Activated naive CD8-positive, alpha-beta T cell treated with anti-CD3 and anti-CD28 coated beads, Interleukin-2, amount 50 U/mL, for 16 hours (primary cell): ENCODE results near the gene TNFAIP1.
"Not testable (repeated sequence)": the region's sequence is repeated elsewhere in the genome, so short reads cannot be mapped to it uniquely, and the experiment has no call there.

Experiments
- DNase-seq: peaks from one replicate; pipeline ENCODE4 v3.0.0-alpha.2; 2020; ENCODE audit warnings: low read depth, low spot score

Gene TNFAIP1

GRCh38 chr17:28335201-28335958 lies at the start of gene TNFAIP1, which contains the start of gene IFT20:
Gene TNFAIP1 (plus strand): TSS chr17:28335761. CDS start chr17:28339522, 3,761 bp downstream.
Gene IFT20 (minus strand): TSS chr17:28335472. CDS start chr17:28331985, 3,487 bp downstream.
- DNase-seq = peak; percentile 95

GRCh38 chr17:28285965-28286364 lies 49.6 kb upstream of the TNFAIP1 start:
- DNase-seq = no peak

- no peak for DNase-seq
Observed at GRCh38 chr17:28290703-28291102, 44.9 kb upstream of the TNFAIP1 start.

GRCh38 chr17:28291780-28292330 lies 43.7 kb upstream of the TNFAIP1 start:
- DNase-seq = no peak

GRCh38 chr17:28292878-28293277 lies 42.7 kb upstream of the TNFAIP1 start:
- DNase-seq = not testable (repeated sequence)

- DNase-seq = no peak
Observed at GRCh38 chr17:28293994-28294393, 41.6 kb upstream of the TNFAIP1 start.

- DNase-seq = no peak
Observed at GRCh38 chr17:28295677-28296578, 39.6 kb upstream of the TNFAIP1 start.

GRCh38 chr17:28298449-28298848 lies 37.1 kb upstream of the TNFAIP1 start:
- no peak for DNase-seq

GRCh38 chr17:28306954-28307401 lies 28.6 kb upstream of the TNFAIP1 start:
- no peak for DNase-seq

- no peak for DNase-seq
Observed at GRCh38 chr17:28313841-28314240, 21.7 kb upstream of the TNFAIP1 start.

GRCh38 chr17:28315846-28316705 lies 19.5 kb upstream of the TNFAIP1 start:
- no peak for DNase-seq

- no peak for DNase-seq
Observed at GRCh38 chr17:28317099-28317965, 18.2 kb upstream of the TNFAIP1 start.

- no peak for DNase-seq
Observed at GRCh38 chr17:28317966-28318758, 17.4 kb upstream of the TNFAIP1 start.

- peak; percentile 91 for DNase-seq
Observed at GRCh38 chr17:28318759-28319597, 16.6 kb upstream of the TNFAIP1 start, which contains the start of gene TMEM97. Gene TMEM97 (plus strand): TSS chr17:28319200. CDS start chr17:28319240, 40 bp downstream.

- DNase-seq = no peak
Observed at GRCh38 chr17:28319598-28319935, 16.0 kb upstream of the TNFAIP1 start.

- DNase-seq = no peak
Observed at GRCh38 chr17:28320215-28321061, 15.1 kb upstream of the TNFAIP1 start.

- DNase-seq = no peak
Observed at GRCh38 chr17:28324267-28324745, 11.3 kb upstream of the TNFAIP1 start.
